Kidney (tissue), 14 donors: ENCODE results near the gene HBB. TPM values are rescaled to one million over a fixed set of nuclear protein-coding genes. Genes with fewer than 3 reads are reported as not detected.

Experiments used
- DNase-seq, 5 donors: peaks; one replicate each; pipeline ENCODE4 v3.0.0-alpha.2; 2013 to 2020
- FAIRE-seq: peaks from 2 replicates; lab custom pipeline; 2012; peaks lifted over from hg19 to GRCh38; lab: Jason Lieb, UNC
- H3K27ac ChIP-seq, 2 donors: one replicate each; pipeline ENCODE4 v1.7.0; 2013; ENCODE audit warnings: low read depth in 2 of 2, low read length in 2 of 2, inconsistent platforms in 1 of 2
- H3K27me3 ChIP-seq: one replicate; pipeline ENCODE4 v1.7.1; 2013; ENCODE audit warnings: low read length, inconsistent platforms; ENCODE audit not compliant: control insufficient read depth, insufficient read depth
- H3K36me3 ChIP-seq, 3 donors: one replicate each; pipeline versions ENCODE4 v1.7.0 to v1.7.1; 2013; ENCODE audit warnings: low read length in 3 of 3, control low read depth in 1 of 3, inconsistent platforms in 1 of 3; ENCODE audit not compliant: insufficient read depth in 3 of 3, control insufficient read depth in 2 of 3
- H3K4me1 ChIP-seq, 3 donors: one replicate each; pipeline versions ENCODE4 v1.7.0 to v1.7.1; 2013; ENCODE audit warnings: low read length in 3 of 3, inconsistent platforms in 1 of 3, low read depth in 1 of 3; ENCODE audit not compliant: control insufficient read depth in 2 of 3, insufficient read depth in 2 of 3
- H3K4me3 ChIP-seq, 3 donors: one replicate each; pipeline versions ENCODE4 v1.7.0 to v1.8.1; 2013; ENCODE audit warnings: low read length in 3 of 3, control low read depth in 1 of 3, inconsistent platforms in 1 of 3
- H3K9ac ChIP-seq, 3 donors: one replicate each; pipeline versions ENCODE4 v1.7.0 to v1.7.1; 2013; ENCODE audit warnings: low read length in 3 of 3, control low read depth in 1 of 3, inconsistent platforms in 1 of 3
- H3K9me3 ChIP-seq, 3 donors: one replicate each; pipeline versions ENCODE4 v1.7.0 to v1.7.1; 2013; ENCODE audit warnings: low read length in 3 of 3, control low read depth in 1 of 3, inconsistent platforms in 1 of 3; ENCODE audit not compliant: control insufficient read depth in 2 of 3, insufficient read depth in 1 of 3
- intact Hi-C: fragments of 100-400 bp; cut with DNase I; formaldehyde crosslinking; loops from one replicate; pipeline ENCODE4 v1.11.1; 2022
- polyA plus RNA-seq: library from polyadenylated mRNA; stranded (reverse); fragments of 350-450 nt; fragmentation: Illumina TruSeq; extraction: RNeasy Lipid Tissue Mini Kit (QIAGEN cat#74804); gene quantifications from one replicate; pipeline ENCODE4 v1.2.3, GENCODE V29; 2014; ENCODE audit warnings: low read depth, low replicate concordance; ENCODE audit not compliant: insufficient read depth
- total RNA-seq: library from RNA; stranded (reverse); fragmentation: NEBNext Ultra II Directional; extraction: Animal tissue kit (Norgen Biotek cat#: 25700); gene quantifications from one replicate; pipeline ENCODE4 v1.2.1, GENCODE V29; 2021
- TF ChIP-seq, protein P1 (sequence below): IDR thresholded peaks from 3 replicates; pipeline ENCODE4 v1.5.1; 2012; ENCODE audit warnings: mild to moderate bottlenecking, moderate library complexity, borderline replicate concordance; ENCODE audit not compliant: insufficient read depth; ENCODE audit errors: extremely low read depth
- donor health status: control.
- donor health status: control.
- donor health status: control.
- donor health status: control.
- donor health status: control.
- donor health status: DM: yes; HTN: yes; CAD: no.
- donor health status: Normal renal cell carcinoma (clear cell type).

The HBB gene
- total and polyA plus RNA-seq, 2 donors from 2014 or later: 10.9 to 59.9 TPM

DNA sequence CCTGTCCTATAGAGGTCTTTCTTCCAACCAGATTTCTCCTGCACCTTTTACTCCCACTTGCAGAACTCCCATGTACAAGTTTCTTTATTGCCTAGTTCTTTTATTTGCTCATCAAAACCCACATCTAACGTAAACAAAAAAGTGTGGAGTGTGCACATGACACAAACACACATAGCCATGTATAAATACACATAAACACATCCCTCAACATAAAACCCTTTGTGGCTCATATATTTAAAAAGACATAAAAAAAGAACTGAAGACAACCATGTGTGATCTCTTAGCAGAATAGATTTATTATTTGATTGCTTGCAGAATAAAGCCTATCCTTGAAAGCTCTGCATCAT, 26.0 kb upstream of the HBB start:
- no peaks in the 10 kb centered on the region for H3K9me3 ChIP-seq
- no peaks in the 10 kb centered on the region for H3K36me3 ChIP-seq
- FAIRE-seq (no peak), DNase-seq (no peak)
- H3K27me3 ChIP-seq: no peaks in the 10 kb centered on the region
- TF ChIP-seq, protein P1, sequence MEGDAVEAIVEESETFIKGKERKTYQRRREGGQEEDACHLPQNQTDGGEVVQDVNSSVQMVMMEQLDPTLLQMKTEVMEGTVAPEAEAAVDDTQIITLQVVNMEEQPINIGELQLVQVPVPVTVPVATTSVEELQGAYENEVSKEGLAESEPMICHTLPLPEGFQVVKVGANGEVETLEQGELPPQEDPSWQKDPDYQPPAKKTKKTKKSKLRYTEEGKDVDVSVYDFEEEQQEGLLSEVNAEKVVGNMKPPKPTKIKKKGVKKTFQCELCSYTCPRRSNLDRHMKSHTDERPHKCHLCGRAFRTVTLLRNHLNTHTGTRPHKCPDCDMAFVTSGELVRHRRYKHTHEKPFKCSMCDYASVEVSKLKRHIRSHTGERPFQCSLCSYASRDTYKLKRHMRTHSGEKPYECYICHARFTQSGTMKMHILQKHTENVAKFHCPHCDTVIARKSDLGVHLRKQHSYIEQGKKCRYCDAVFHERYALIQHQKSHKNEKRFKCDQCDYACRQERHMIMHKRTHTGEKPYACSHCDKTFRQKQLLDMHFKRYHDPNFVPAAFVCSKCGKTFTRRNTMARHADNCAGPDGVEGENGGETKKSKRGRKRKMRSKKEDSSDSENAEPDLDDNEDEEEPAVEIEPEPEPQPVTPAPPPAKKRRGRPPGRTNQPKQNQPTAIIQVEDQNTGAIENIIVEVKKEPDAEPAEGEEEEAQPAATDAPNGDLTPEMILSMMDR: no peak
- H3K4me3 ChIP-seq: no peak overlapping the region
- H3K4me1 ChIP-seq: no peaks in the 10 kb centered on the region
- no peak overlapping the region for H3K27ac ChIP-seq
- intact Hi-C loops: no loop called here
- no peak overlapping the region for H3K9ac ChIP-seq

DNA sequence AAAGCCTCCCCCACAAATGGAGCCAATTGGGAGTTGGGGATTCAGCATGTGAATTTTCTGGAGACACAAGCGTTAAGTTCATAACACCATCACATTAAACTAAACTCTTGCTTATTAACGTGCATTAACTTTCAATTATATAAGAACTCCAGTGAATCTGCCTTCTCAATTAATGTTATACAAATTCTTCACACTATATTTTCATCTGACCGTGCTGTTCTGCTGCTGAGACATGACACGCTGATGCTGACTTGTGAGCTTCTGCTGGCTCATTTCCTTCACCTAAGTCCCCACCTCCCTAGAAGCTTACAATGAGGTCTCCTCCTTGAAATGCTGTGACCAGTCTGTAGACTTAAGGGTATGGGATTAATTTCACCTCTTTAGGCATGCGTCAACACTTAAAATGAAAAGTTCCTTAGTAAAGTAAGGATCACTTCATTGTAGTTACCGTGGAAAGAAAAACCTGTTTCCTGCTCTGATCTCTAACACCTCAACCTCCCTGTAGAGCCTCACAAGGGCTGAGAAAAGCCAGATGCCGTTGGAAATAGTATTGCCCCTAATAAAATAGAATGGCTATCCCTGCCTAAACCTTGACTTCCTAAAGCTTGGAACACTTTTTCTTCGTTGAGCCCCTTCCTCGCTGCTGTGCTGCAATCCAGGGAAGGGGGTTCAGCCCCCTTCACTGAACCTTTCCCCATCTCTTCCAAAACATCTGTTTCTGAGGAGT, 25.5 kb upstream of the HBB start:
- H3K27ac ChIP-seq: no peak overlapping the region
- H3K4me1 ChIP-seq: no peaks in the 10 kb centered on the region
- intact Hi-C loops: no loop called here
- H3K36me3 ChIP-seq: no peaks in the 10 kb centered on the region
- FAIRE-seq: no peak
- H3K9me3 ChIP-seq: no peaks in the 10 kb centered on the region
- TF ChIP-seq, protein P1: no peak
- no peak overlapping the region for H3K4me3 ChIP-seq
- no peaks in the 10 kb centered on the region for H3K27me3 ChIP-seq
- no peak for DNase-seq
- no peak overlapping the region for H3K9ac ChIP-seq

DNA sequence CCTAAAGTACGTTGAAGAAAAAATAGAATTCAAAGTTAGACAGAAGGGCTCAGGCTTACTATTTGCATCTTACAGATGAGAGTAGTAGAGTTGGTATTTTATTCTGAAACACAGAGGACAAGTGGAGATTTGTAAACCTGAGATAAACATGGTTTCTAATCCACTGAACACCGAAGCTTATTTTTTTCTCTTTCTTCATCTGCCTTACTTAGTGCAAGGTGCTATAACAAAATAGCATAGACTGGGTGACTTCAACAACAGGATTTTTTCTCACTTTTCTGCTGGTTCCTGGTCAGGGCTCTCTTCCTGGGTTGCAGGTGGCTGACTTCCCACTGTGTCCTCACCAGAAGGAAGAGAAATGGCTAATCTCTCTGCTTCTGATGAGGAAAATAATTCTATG, 24.9 kb upstream of the HBB start:
- no peak overlapping the region for H3K4me3 ChIP-seq
- DNase-seq (no peak), FAIRE-seq (no peak)
- H3K9me3 ChIP-seq: no peaks in the 10 kb centered on the region
- no peak overlapping the region for H3K9ac ChIP-seq
- intact Hi-C loops: no loop called here
- no peaks in the 10 kb centered on the region for H3K36me3 ChIP-seq
- TF ChIP-seq, protein P1: no peak
- H3K27me3 ChIP-seq: no peaks in the 10 kb centered on the region
- no peaks in the 10 kb centered on the region for H3K4me1 ChIP-seq
- no peak overlapping the region for H3K27ac ChIP-seq
